Transverse colon (tissue), 4 donors: ENCODE measurements around the gene AIP. TPM values are rescaled to one million over a fixed set of nuclear protein-coding genes. Genes with fewer than 3 reads are reported as not detected.
A peak's percentile ranks its signal among the peaks of the same experiment; 100 is the strongest.

ENCODE experiments used
- DNase-seq: peaks from one replicate; pipeline ENCODE4 v3.0.0-alpha.2; 2019
- H3K27ac ChIP-seq, 4 donors: fragments of 200-600 bp; sonication (generic); 2 replicates each; pipeline ENCODE4 v1.5.1; 2016 to 2018; ENCODE audit warnings: inconsistent platforms in 4 of 4
- H3K27me3 ChIP-seq: fragments of 200-600 bp; sonication (generic); 2 replicates; pipeline ENCODE4 v1.5.1; 2017; ENCODE audit warnings: inconsistent platforms
- H3K36me3 ChIP-seq, 4 donors: fragments of 200-600 bp; sonication (generic); 2 replicates each; pipeline ENCODE4 v1.5.1; 2017 to 2019; ENCODE audit warnings: inconsistent platforms in 4 of 4
- H3K4me1 ChIP-seq, 4 donors: fragments of 200-600 bp; sonication (generic); 2 replicates each; pipeline ENCODE4 v1.5.1; 2017 to 2020; ENCODE audit warnings: inconsistent platforms in 4 of 4
- H3K4me3 ChIP-seq, 4 donors: fragments of 200-600 bp; sonication (generic); 1 replicate in 1 of 4; 2 replicates in 3 of 4; pipeline versions ENCODE4 v1.5.1 to v1.6.1; 2017 to 2019; ENCODE audit warnings: inconsistent platforms in 4 of 4
- H3K9me3 ChIP-seq, 2 donors: fragments of 200-600 bp; sonication (generic); 2 replicates each; pipeline ENCODE4 v1.5.1; 2017 to 2019; ENCODE audit warnings: inconsistent platforms in 2 of 2
- EP300 ChIP-seq: sonication (generic); formaldehyde crosslinking; IDR thresholded peaks from one replicate; pipeline ENCODE4 v1.6.1; 2017; ENCODE audit warnings: antibody characterized with exemption, low read depth
- POLR2A ChIP-seq: fragments of 450-650 bp; IDR thresholded peaks from one replicate; pipeline ENCODE4 v1.6.1; 2016; ENCODE audit warnings: antibody characterized with exemption, mild to moderate bottlenecking, moderate library complexity
- POLR2AphosphoS5 ChIP-seq, 3 donors: sonication (generic); formaldehyde crosslinking; IDR thresholded peaks; one replicate each; pipeline ENCODE4 v1.6.1; 2016; ENCODE audit warnings: antibody characterized with exemption in 3 of 3
- WGBS, 2 donors: methylation state at CpG; one replicate each; pipeline ENCODE4 v1.1.5; 2018; ENCODE audit warnings: low coverage in 1 of 2; 5-methylcytosine and 5-hydroxymethylcytosine counted together
- in situ Hi-C, 4 donors: fragments of 200-750 bp; cut with MboI; loops; one replicate each; pipeline versions ENCODE4 v1.15.0 to v1.15.1; 2017; ENCODE audit warnings: low sequenced_read_pairs in 3 of 4, low pct_ligation_motif_present in 1 of 4, low pct_unique_long_range_greater_than_20kb in 1 of 4
- intact Hi-C: fragments of 100-400 bp; cut with DNase I; formaldehyde crosslinking; loops from one replicate; pipeline ENCODE4 v1.15.1; 2023; ENCODE audit warnings: low total_unique reads
- total RNA-seq, 4 donors: library from RNA; depleted of rRNA; stranded (reverse); fragments of >200 nt; gene quantifications; one replicate each; pipeline ENCODE4 v1.1.0, GENCODE V29; 2016
- TF ChIP-seq, protein P1 (sequence below), 5 experiments: fragments of 200-600 bp in 3 of 5; fragments of 450-650 bp in 2 of 5; sonication (generic) in 3 of 5; IDR thresholded peaks; 1 replicate in 2 of 5; 2 replicates in 3 of 5; pipeline ENCODE4 v1.5.1; 2016 to 2017; ENCODE audit warnings: antibody characterized with exemption in 5 of 5, inconsistent platforms in 3 of 5, mild to moderate bottlenecking in 2 of 5, moderate library complexity in 1 of 5

Gene AIP
- total RNA-seq, 4 donors from 2014 or later, result 32.9 to 71.5 (median 57.6) TPM

DNA sequence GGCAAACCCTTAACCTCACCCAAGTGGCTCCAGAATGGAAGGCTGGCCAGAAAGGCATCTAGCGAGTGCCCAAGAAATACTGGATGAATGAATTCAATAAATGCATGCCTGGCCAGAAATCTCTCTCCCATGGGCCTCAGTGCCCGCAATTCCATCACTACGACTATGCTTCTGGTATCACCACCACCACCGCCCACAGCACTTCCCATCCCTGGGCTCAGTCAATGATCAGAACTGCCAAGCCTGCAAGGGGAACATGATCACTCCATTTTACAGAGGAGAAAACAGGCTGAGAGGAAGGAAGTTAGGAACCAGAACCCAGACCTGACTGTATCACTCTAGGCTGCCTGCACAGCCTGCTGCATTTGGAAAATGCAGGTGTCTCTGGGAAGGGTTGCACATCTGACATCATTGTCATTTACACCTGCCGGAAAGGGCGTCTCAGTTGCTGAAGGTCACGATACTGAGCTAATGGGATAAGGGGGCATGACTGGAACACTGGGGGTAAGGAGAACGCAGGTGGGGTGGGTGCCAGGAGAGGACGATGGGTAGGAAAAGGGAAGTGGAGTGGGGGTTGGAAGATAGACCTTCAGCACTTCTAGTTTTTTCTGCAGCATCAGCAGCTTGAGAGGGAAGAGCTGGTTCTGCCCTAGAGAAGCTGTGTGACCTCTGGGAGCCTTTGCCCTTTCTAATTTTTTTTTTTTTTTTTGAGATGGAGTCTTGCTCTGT, 33.5 kb upstream of the AIP start:
- Histone ChIP-seq H3K36me3 (no peaks in the 10 kb centered on the region), H3K4me1 (peaks cover 0 to 11% (median 8%) of the 10 kb centered on the region in 4 donors), H3K4me3 (no peak overlapping the region), H3K27ac (peak overlapping the region in 1 of 4 donors; percentile 46), H3K27me3 (no peaks in the 10 kb centered on the region), H3K9me3 (no peaks in the 10 kb centered on the region)
- intact Hi-C loops (no loop called here), in situ Hi-C loops (no loop called here)
- no peak for DNase-seq
- 55% methylated on average over 9 of the region's 9 CpGs; no CpG with 5 or more reads in 1 of the 2 donors for WGBS, 2 donors
- TF ChIP-seq EP300, result no peak

DNA sequence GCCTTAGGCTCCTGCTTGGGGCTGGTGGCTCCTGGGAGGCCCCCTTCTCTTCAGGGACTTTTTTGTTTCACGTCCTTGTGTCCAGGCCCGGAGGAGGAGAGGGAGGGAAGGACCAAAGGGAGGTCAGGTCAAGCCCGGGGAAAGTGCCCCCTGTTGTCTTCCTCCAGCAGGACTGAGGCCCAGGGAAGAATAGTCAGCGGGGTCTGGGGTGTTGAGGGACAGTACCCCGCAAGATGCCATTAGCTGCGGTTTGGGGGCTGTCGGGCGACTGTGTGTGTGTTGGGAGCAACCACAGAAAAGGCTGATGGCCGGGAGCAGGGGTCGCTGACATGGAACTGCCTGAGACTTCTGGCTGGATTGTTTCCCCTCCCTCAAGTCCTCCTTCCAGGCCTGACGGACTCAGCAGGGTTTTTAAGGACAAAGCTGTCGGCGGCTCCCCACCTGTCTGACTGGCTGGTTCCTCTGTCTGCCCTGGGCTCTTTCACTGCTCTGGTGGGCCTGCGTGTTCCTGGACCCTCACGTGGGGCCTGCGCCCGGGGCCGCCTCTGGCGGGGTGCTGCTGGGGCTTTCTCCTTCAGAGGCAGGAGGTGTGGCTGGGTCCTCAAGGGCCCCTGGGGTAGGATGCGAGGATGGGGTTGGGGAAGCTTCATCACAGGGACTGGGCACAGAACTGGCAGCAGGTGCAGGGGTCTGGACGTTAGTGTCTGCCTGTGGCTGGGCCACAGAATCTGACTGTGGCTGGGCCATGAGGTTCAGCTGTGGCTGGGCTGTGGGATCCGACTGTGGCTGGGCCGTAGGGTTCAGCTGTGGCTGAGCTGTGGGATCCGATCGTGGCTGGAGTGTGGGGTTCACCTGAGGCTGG, 31.8 kb upstream of the AIP start:
- in situ Hi-C loops, result no loop called here
- no peak overlapping the region for H3K27ac ChIP-seq

DNA sequence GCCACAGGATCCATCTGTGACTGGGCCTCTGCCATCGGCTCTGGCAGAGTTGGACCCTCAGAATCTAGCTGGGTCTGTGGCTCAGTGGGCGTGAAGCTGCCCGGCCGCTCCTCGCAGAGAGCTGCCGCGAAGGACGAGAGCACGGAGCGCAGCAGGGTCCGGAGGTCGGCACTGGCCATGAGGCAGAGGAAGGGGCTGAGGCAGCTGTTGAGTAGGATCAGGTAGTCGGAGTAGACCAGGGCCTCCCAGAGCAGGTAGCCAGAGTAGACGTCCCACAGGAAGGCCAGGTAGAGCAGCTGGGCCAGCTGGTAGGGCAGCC, 31.2 kb upstream of the AIP start:
- no peak overlapping the region for H3K27ac ChIP-seq
- H3K9me3 ChIP-seq, result no peaks in the 10 kb centered on the region
- no peaks in the 10 kb centered on the region for H3K27me3 ChIP-seq
- in situ Hi-C loops (no loop called here), intact Hi-C loops (no loop called here)
- TF ChIP-seq, protein P1, sequence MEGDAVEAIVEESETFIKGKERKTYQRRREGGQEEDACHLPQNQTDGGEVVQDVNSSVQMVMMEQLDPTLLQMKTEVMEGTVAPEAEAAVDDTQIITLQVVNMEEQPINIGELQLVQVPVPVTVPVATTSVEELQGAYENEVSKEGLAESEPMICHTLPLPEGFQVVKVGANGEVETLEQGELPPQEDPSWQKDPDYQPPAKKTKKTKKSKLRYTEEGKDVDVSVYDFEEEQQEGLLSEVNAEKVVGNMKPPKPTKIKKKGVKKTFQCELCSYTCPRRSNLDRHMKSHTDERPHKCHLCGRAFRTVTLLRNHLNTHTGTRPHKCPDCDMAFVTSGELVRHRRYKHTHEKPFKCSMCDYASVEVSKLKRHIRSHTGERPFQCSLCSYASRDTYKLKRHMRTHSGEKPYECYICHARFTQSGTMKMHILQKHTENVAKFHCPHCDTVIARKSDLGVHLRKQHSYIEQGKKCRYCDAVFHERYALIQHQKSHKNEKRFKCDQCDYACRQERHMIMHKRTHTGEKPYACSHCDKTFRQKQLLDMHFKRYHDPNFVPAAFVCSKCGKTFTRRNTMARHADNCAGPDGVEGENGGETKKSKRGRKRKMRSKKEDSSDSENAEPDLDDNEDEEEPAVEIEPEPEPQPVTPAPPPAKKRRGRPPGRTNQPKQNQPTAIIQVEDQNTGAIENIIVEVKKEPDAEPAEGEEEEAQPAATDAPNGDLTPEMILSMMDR (IDR thresholded peaks at IDR 0.05), result no peak
- TF ChIP-seq POLR2AphosphoS5 (IDR thresholded peaks at IDR 0.05) (no peak), POLR2A (no peak), EP300 (no peak)
- WGBS, 2 donors, result 94% methylated on average over 14 of the region's 14 CpGs; no CpG with 5 or more reads in 1 of the 2 donors
- H3K4me3 ChIP-seq, result no peak overlapping the region
- no peaks in the 10 kb centered on the region for H3K36me3 ChIP-seq
- no peak for DNase-seq
- no peaks in the 10 kb centered on the region for H3K4me1 ChIP-seq

More for the DNA sequence above, 31.8 kb upstream of the AIP start:
- Histone ChIP-seq H3K9me3 (no peaks in the 10 kb centered on the region), H3K4me3 (no peak overlapping the region), H3K36me3 (no peaks in the 10 kb centered on the region), H3K4me1 (no peaks in the 10 kb centered on the region), H3K27me3 (no peaks in the 10 kb centered on the region)
- TF ChIP-seq EP300, result no peak
- no peak for TF ChIP-seq POLR2A
- TF ChIP-seq, protein P1 (IDR thresholded peaks at IDR 0.05), result no peak
- no peak for TF ChIP-seq POLR2AphosphoS5 (IDR thresholded peaks at IDR 0.05)
- no peak for DNase-seq
- WGBS, 2 donors, result 87 to 100% methylated on average over 6 to 25 of the region's 25 CpGs
- intact Hi-C loops, result no loop called here

DNA sequence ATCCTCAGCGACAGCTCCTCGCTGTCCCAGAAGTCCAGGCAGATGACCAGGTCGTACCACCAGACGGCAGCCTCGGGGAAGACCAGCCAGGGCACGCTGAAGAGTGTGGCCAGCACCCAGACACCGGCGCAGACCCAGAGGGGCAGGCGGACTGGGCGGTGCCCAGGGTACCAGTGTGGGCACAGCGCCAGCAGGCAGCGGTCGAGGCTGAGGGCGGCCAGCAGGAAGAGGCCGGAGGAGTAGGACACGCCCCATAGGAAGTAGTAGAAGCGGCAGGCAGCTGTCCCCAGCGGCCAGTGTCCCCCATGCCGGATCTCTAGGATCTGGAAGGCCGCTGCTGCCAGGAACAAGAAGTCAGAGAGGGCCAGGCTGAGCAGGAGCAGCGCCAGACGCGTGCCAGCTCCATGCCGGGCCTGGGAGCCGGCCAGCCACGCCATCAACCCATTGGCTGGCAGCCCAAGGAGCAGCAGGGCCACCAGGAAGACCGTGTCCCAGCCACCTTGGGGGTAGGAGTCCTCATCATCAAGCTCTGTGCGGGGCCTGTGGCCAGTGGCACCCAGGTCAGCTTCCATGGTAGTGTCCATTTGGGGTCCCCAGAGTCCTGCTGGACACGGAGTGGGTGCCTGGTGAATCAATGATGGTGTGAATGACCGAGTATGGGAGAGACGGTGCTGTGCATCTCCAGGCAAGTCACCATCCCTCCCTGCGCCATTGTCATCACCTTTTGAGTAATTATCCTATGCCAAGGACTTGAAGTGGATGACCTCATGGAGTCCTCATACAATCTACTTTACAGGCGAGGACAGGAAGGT, 30.5 kb upstream of the AIP start, which contains the start of gene GPR152:
GPR152 (minus strand) TSS at position 589 of the 812 bp plus-strand sequence; CDS start at position 584, 5 bp downstream.
- Histone ChIP-seq H3K27ac (peak within 1 kb of the TSS in 1 of 4 donors; percentile 7), H3K4me1 (no peaks in the 10 kb centered on the region), H3K36me3 (no peaks in the 10 kb centered on the region), H3K4me3 (no peak within 1 kb of the TSS), H3K9me3 (no peaks in the 10 kb centered on the region), H3K27me3 (no peaks in the 10 kb centered on the region)
- TF ChIP-seq EP300 (no peak), POLR2A (no peak), POLR2AphosphoS5 (IDR thresholded peaks at IDR 0.05) (no peak)
- TF ChIP-seq, protein P1 (IDR thresholded peaks at IDR 0.05), result no peak
- 83% methylated on average over 31 of the region's 33 CpGs; no CpG with 5 or more reads in 1 of the 2 donors for WGBS, 2 donors
- no peak for DNase-seq
- intact Hi-C loops (no loop called here), in situ Hi-C loops (no loop called here)
